H1 (cell line): ENCODE results near the gene RASAL2. TPM values are rescaled to one million over a fixed set of nuclear protein-coding genes. Genes with fewer than 3 reads are reported as not detected.
A peak's percentile ranks its signal among the peaks of the same experiment; 100 is the strongest.

ENCODE experiments used
- CTCF ChIA-PET: fragments of 300-600 bp; sonication (Branson Sonifier 250); formaldehyde crosslinking; loops from one replicate; lab custom pipeline; 2021; ENCODE audit not compliant: partially characterized antibody; lab: Charles Lee
- POLR2A ChIA-PET: fragments of 300-600 bp; sonication (Branson Sonifier 250); formaldehyde crosslinking; loops from one replicate; lab custom pipeline; 2021; ENCODE audit warnings: inconsistent platforms; ENCODE audit not compliant: partially characterized antibody; lab: Charles Lee
- DNase-seq, 2 experiments: peaks; one replicate each; pipeline versions ENCODE4 v3.0.0 to v3.0.0-alpha.2; 2010 to 2022; ENCODE audit warnings: low spot score in 2 of 2, low read depth in 1 of 2, mixed read lengths in 1 of 2
- FAIRE-seq: peaks from 2 replicates; lab custom pipeline; 2011; peaks lifted over from hg19 to GRCh38; lab: Jason Lieb, UNC
- H2AFZ ChIP-seq: 2 replicates; pipeline ENCODE4 v1.8.1; 2012; ENCODE audit warnings: low read length, inconsistent platforms
- H2AK5ac ChIP-seq: 2 replicates; pipeline ENCODE4 v1.6.1; 2013; ENCODE audit warnings: low read depth, low read length
- H2BK120ac ChIP-seq: replicated peaks from 2 replicates; pipeline ENCODE3; 2013; ENCODE audit warnings: low read depth, low read length, inconsistent platforms
- H2BK12ac ChIP-seq: 2 replicates; pipeline ENCODE4 v1.6.1; 2013; ENCODE audit warnings: low read depth, low read length
- H2BK15ac ChIP-seq: 2 replicates; pipeline ENCODE4 v1.6.1; 2013; ENCODE audit warnings: low read length
- H2BK20ac ChIP-seq: 2 replicates; pipeline ENCODE4 v1.6.1; 2013; ENCODE audit warnings: low read length
- H2BK5ac ChIP-seq: 2 replicates; pipeline ENCODE4 v1.6.1; 2013; ENCODE audit warnings: low read depth, low read length
- H3K14ac ChIP-seq: 2 replicates; pipeline ENCODE4 v1.6.1; 2013; ENCODE audit warnings: inconsistent platforms; ENCODE audit not compliant: insufficient read length
- H3K18ac ChIP-seq: 2 replicates; pipeline ENCODE4 v1.6.1; 2013; ENCODE audit warnings: low read length; ENCODE audit errors: extremely low read depth
- H3K23ac ChIP-seq: 2 replicates; pipeline ENCODE4 v1.6.1; 2013; ENCODE audit warnings: inconsistent platforms; ENCODE audit not compliant: insufficient read length
- H3K23me2 ChIP-seq: 2 replicates; pipeline ENCODE4 v1.6.1; 2013; ENCODE audit warnings: low read depth, low read length
- H3K27ac ChIP-seq: 2 replicates; pipeline ENCODE4 v1.6.1; 2011; ENCODE audit warnings: low read depth, low read length, inconsistent platforms
- H3K27me3 ChIP-seq, 4 experiments: replicated peaks in 1 of 4; 1 replicate in 1 of 4; 2 replicates in 3 of 4; pipeline versions ENCODE4 v1.6.1 to v1.8.1; 2011 to 2013; ENCODE audit warnings: low read length in 3 of 4, mild to moderate bottlenecking in 3 of 4, inconsistent platforms in 2 of 4, mixed read lengths in 2 of 4, moderate library complexity in 1 of 4; ENCODE audit not compliant: control insufficient read depth in 3 of 4, insufficient read depth in 3 of 4; ENCODE audit errors: extremely low read depth in 1 of 4
- H3K36me3 ChIP-seq, 4 experiments: 2 replicates each; pipeline versions ENCODE4 v1.6.1 to v1.8.1; 2011 to 2013; ENCODE audit warnings: mild to moderate bottlenecking in 4 of 4, low read length in 3 of 4, moderate library complexity in 2 of 4, control low read depth in 1 of 4, inconsistent platforms in 1 of 4; ENCODE audit not compliant: insufficient read depth in 4 of 4, control insufficient read depth in 2 of 4
- H3K4ac ChIP-seq: replicated peaks from 2 replicates; pipeline ENCODE3; 2013; ENCODE audit warnings: low read length, low read depth, mixed read lengths, inconsistent platforms; ENCODE audit not compliant: insufficient read length
- H3K4me1 ChIP-seq, 4 experiments: replicated peaks in 1 of 4; 1 replicate in 1 of 4; 2 replicates in 3 of 4; pipeline versions ENCODE4 v1.6.1 to v1.8.1; 2011 to 2013; ENCODE audit warnings: low read length in 3 of 4, inconsistent platforms in 2 of 4, mixed read lengths in 1 of 4; ENCODE audit not compliant: insufficient read depth in 4 of 4, control insufficient read depth in 3 of 4
- H3K4me2 ChIP-seq, 2 experiments: 2 replicates each; pipeline versions ENCODE4 v1.6.1 to v1.8.1; 2011 to 2013; ENCODE audit warnings: low read depth in 2 of 2, low read length in 2 of 2, control low read depth in 1 of 2, inconsistent platforms in 1 of 2, mild to moderate bottlenecking in 1 of 2; ENCODE audit not compliant: insufficient read depth in 1 of 2
- H3K4me3 ChIP-seq, 4 experiments: fragments of 200-600, 300-600 bp in 1 of 4; sonication (generic), shearing (Covaris generic), sonication (Bioruptor Twin) in 1 of 4; 2 replicates each; pipeline versions ENCODE4 v1.5.1 to v1.8.1; 2011 to 2016; ENCODE audit warnings: low read length in 4 of 4, low read depth in 3 of 4, control low read depth in 2 of 4, inconsistent platforms in 2 of 4, mild to moderate bottlenecking in 2 of 4, mixed read lengths in 1 of 4, moderate library complexity in 1 of 4; ENCODE audit not compliant: insufficient read depth in 2 of 4; ENCODE audit errors: extremely low read depth in 1 of 4
- H3K56ac ChIP-seq: replicated peaks from 2 replicates; pipeline ENCODE3; 2013; ENCODE audit warnings: low read depth, mild to moderate bottlenecking, mixed read lengths, low read length, inconsistent platforms; ENCODE audit not compliant: insufficient read length
- H3K79me1 ChIP-seq: 2 replicates; pipeline ENCODE4 v1.6.1; 2013; ENCODE audit warnings: low read depth, low read length, control low read depth
- H3K79me2 ChIP-seq, 2 experiments: 2 replicates each; pipeline versions ENCODE4 v1.6.1 to v1.8.1; 2012 to 2013; ENCODE audit warnings: low read length in 2 of 2, mild to moderate bottlenecking in 2 of 2, inconsistent platforms in 1 of 2; ENCODE audit not compliant: insufficient read depth in 2 of 2, control insufficient read depth in 1 of 2
- H3K9ac ChIP-seq, 4 experiments: replicated peaks in 1 of 4; 1 replicate in 1 of 4; 2 replicates in 3 of 4; pipeline versions ENCODE4 v1.6.1 to v1.8.1; 2011 to 2013; ENCODE audit warnings: low read depth in 3 of 4, low read length in 3 of 4, control low read depth in 2 of 4, mild to moderate bottlenecking in 2 of 4, moderate library complexity in 2 of 4, inconsistent platforms in 1 of 4; ENCODE audit errors: extremely low read depth in 1 of 4
- H3K9me3 ChIP-seq, 2 experiments: 2 replicates each; pipeline versions ENCODE4 v1.6.1 to v1.8.1; 2012 to 2013; ENCODE audit warnings: mild to moderate bottlenecking in 2 of 2, moderate library complexity in 2 of 2, control low read depth in 1 of 2, inconsistent platforms in 1 of 2, low read depth in 1 of 2, low read length in 1 of 2, mixed read lengths in 1 of 2; ENCODE audit not compliant: insufficient read depth in 2 of 2
- H4K20me1 ChIP-seq, 2 experiments: replicated peaks in 1 of 2; 2 replicates each; pipeline versions ENCODE3 to v1.8.1; 2011 to 2013; ENCODE audit warnings: inconsistent platforms in 2 of 2, low read length in 2 of 2, mild to moderate bottlenecking in 1 of 2; ENCODE audit not compliant: insufficient read depth in 2 of 2, control insufficient read depth in 1 of 2
- H4K5ac ChIP-seq: 2 replicates; pipeline ENCODE4 v1.6.1; 2013; ENCODE audit warnings: low read length, low read depth, mixed read lengths, inconsistent platforms; ENCODE audit not compliant: insufficient read length
- H4K8ac ChIP-seq: 2 replicates; pipeline ENCODE4 v1.8.0; 2013; ENCODE audit warnings: mild to moderate bottlenecking, moderate library complexity, low read length, inconsistent platforms; ENCODE audit not compliant: insufficient read depth; ENCODE audit errors: extremely low read depth
- H4K91ac ChIP-seq: replicated peaks from 2 replicates; pipeline ENCODE3; 2013; ENCODE audit warnings: low read length, mixed read lengths, inconsistent platforms; ENCODE audit not compliant: insufficient read length
- CEBPB ChIP-seq: IDR thresholded peaks from 2 replicates; pipeline ENCODE4 v1.6.1; 2012; ENCODE audit warnings: low read depth, low read length
- TCF12 ChIP-seq: IDR thresholded peaks from 2 replicates; pipeline ENCODE4 v1.6.1; 2011; ENCODE audit warnings: low read depth, mild to moderate bottlenecking, low read length
- WGBS, 2 experiments: shearing (Covaris generic) in 1 of 2; methylation state at CpG; one replicate each; pipeline versions ENCODE4 v1.1.6 to v1.1.7; 2013 to 2015; ENCODE audit warnings: low lambda C conversion rate in 2 of 2, mixed read lengths in 2 of 2, inconsistent platforms in 1 of 2, low coverage in 1 of 2, missing lambda C conversion rate in 1 of 2; ENCODE audit not compliant: insufficient replicate concordance in 2 of 2, insufficient coverage in 1 of 2, insufficient read length in 1 of 2; ENCODE audit errors: extremely low coverage in 1 of 2, missing lambda C conversion rate in 1 of 2; 5-methylcytosine and 5-hydroxymethylcytosine counted together
- polyA plus RNA-seq, 7 experiments: library from polyadenylated mRNA; depleted of rRNA in 3 of 7; stranded (reverse) in 5 of 7; unstranded in 2 of 7; fragments of >200 nt in 5 of 7; fragments of 200-250 nt in 2 of 7; gene quantifications; 1 replicate in 5 of 7; 2 replicates in 1 of 7; 4 replicates in 1 of 7; pipeline versions ENCODE4 v1.2.1 to v1.2.3, GENCODE V29; 2011 to 2013; ENCODE audit warnings: missing spikeins in 2 of 7, mixed read lengths in 2 of 7
- total RNA-seq: library from RNA; stranded (reverse); fragmentation: NEBNext Ultra II Directional; extraction: Animal tissue kit (Norgen Biotek cat#: 25700); gene quantifications from 2 replicates; pipeline ENCODE4 v1.2.1, GENCODE V29; 2021

Gene RASAL2
- total and polyA plus RNA-seq, 2 of the 8 experiments (the other 6 are each of a cell fraction or from before 2014, with no cell fraction given), result 15.9 to 32.5 TPM

- H3K23me2 ChIP-seq, result no peaks in the 10 kb centered on the region
- WGBS, 2 experiments, result 95% methylated on average over 4 of the region's 4 CpGs; no CpG with 5 or more reads in 1 of the 2 experiments
- no peaks in the 10 kb centered on the region for H3K9me3 ChIP-seq
- H2BK12ac ChIP-seq, result no peak overlapping the region
- H3K4me1 ChIP-seq, result peaks cover 0 to 3% (median 1%) of the 10 kb centered on the region in 4 experiments; a peak in 3 of 7 replicates
- POLR2A ChIA-PET, result interaction anchor here (1.8 kb wide), 1 partner anchor 8 kb away, joined by 4 read pairs; no protein-coding TSS in a partner anchor
- H3K79me2 ChIP-seq, result peaks cover 0 to 98% of the 10 kb centered on the region in 2 experiments; a peak in 3 of 4 replicates
- no peak overlapping the region for H2BK5ac ChIP-seq
- no peak overlapping the region for H2BK15ac ChIP-seq
- FAIRE-seq, result no peak
- H3K27ac ChIP-seq, result no peak overlapping the region
- no peak overlapping the region for H3K4me3 ChIP-seq
- no peak overlapping the region for H3K4ac ChIP-seq
- no peak overlapping the region for H3K4me2 ChIP-seq
- no peak for TF ChIP-seq TCF12
- TF ChIP-seq CEBPB, result peak; percentile 66; the same call in 1 of the 2 replicates
- TF ChIP-seq, all 59 proteins: peak for 1
- Histone ChIP-seq H4K8ac (no peak overlapping the region), H4K20me1 (no peaks in the 10 kb centered on the region), H2AK5ac (no peak overlapping the region), H3K23ac (no peak overlapping the region), H3K9ac (no peak overlapping the region), H3K79me1 (0 out of 2 replicates have a peak, but pooled peaks cover 2% of the 10 kb centered on the region), H4K91ac (no peak overlapping the region), H3K18ac (no peak overlapping the region), H3K27me3 (no peaks in the 10 kb centered on the region), H4K5ac (no peak overlapping the region), H2BK20ac (no peak overlapping the region), H3K56ac (no peak overlapping the region), H3K14ac (no peak overlapping the region), H2AFZ (no peak overlapping the region), H3K36me3 (no peaks in the 10 kb centered on the region), H2BK120ac (no peak overlapping the region)
- CTCF ChIA-PET, result interaction anchor here (0.9 to 1.3 kb wide), 2 partner anchors 9 to 64 kb away, joined by 3 to 4 read pairs; partner anchors contain the start of gene RASAL2
- DNase-seq, result no peak
Observed at GRCh38 chr1:178102218-178102617, 8.3 kb downstream of the RASAL2 start.
